ENCODE measurements around the gene KIRREL1.

- TF ChIP-seq, protein P1, sequence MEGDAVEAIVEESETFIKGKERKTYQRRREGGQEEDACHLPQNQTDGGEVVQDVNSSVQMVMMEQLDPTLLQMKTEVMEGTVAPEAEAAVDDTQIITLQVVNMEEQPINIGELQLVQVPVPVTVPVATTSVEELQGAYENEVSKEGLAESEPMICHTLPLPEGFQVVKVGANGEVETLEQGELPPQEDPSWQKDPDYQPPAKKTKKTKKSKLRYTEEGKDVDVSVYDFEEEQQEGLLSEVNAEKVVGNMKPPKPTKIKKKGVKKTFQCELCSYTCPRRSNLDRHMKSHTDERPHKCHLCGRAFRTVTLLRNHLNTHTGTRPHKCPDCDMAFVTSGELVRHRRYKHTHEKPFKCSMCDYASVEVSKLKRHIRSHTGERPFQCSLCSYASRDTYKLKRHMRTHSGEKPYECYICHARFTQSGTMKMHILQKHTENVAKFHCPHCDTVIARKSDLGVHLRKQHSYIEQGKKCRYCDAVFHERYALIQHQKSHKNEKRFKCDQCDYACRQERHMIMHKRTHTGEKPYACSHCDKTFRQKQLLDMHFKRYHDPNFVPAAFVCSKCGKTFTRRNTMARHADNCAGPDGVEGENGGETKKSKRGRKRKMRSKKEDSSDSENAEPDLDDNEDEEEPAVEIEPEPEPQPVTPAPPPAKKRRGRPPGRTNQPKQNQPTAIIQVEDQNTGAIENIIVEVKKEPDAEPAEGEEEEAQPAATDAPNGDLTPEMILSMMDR (IDR thresholded peaks at IDR 0.05; ENCODE audit: poor library complexity, severe bottlenecking) = no peak
- TF ChIP-seq EZH2 (IDR thresholded peaks at IDR 0.05; ENCODE audit: borderline replicate concordance, insufficient read depth, low read length, poor library complexity, severe bottlenecking) (no peak), SMC3 (conservative IDR thresholded peaks at IDR 0.05; ENCODE audit: poor library complexity) (no peak), POLR2AphosphoS5 (IDR thresholded peaks at IDR 0.05) (no peak)
Measured at GRCh38 chr1:158101455-158101854, 108.0 kb downstream of the KIRREL1 start.

Data from neural cell (in vitro differentiated cells).